HG02571 (cell line): ENCODE measurements around the gene CAPN1.
"Not testable (repeated sequence)": the region's sequence is repeated elsewhere in the genome, so short reads cannot be mapped to it uniquely, and the experiment has no call there.

Experiments
- ATAC-seq: cut with Tn5 transposase; IDR thresholded peaks from one replicate; pipeline ENCODE4 v1.9.1; 2021; ENCODE audit warnings: mild to moderate bottlenecking, moderate library complexity; ENCODE audit not compliant: unreplicated experiment

Gene CAPN1

DNA sequence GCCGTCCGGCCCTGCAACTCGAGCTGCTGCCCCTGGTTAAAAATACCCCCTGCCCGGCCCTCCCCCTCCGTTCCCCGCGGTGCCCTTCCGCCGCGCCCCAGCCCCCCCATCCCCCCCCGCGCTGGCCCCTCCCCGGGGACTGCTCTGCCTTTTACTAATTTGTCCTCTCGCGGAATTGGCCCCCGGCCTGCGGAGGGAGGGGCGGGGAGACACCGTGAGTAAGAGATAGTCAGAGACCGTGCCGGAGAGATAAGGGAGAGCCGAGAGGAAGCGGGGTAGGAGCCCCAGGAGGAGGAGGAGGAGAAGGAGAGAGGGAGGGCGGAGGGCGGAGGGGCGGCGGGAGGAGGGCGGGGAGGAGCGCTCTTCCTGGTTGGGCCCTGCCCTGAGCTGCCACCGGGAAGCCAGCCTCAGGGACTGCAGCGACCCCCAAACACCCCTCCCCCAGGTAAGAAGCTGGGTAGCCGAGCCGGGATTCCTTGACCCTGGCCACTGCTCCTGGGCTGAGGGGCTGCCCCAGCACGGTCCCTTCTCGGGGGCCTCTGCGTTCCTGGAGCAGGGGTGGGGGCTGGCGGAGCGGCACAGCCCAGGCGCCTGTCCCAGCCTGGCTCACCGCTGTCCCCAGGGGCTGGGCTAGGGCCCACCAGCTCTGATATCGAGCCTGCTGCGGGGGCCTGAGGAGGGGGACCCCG is at the start of gene CAPN1:
TSS of gene CAPN1 (plus strand) at position 360 of the 689 bp plus-strand sequence. CDS start 774 bp downstream, outside the sequence.
- peak; percentile 48 for ATAC-seq

DNA sequence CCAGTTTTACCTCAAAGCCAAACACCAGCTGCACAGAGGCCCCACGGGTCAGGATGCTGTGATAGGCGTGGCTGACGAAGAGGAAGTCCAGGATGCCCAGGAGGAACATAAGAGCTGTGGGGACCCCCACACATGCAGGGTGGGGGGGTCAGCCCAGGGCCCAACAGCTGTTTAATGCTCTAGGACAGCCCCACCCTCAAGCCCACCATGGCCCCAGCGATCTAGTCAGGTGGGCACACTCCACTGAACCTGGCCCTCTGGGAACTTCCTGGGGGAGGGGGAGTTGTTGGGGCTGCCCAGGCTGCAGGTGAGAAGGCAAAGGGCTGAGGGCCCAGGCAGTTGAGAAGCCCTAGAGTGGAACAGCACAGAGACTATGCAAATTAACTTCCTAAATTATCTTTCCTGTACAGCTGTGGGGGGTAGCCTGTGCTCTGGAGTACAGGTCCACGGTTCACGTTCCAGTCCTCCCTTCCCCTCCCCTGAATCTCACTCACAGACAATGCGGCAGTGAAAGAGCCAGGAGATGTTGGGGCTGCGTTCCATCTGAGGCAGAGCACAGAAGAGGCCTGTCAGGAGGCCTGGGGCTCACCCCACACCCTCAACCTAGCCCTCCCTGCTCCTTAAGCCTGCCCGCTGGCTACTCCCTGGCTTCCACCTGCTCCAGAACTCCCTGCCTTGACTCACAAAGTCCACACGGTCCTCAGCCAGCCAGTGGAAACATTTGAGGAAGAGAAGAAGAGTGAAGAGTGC is 49.3 kb upstream of the CAPN1 start:
- no peak for ATAC-seq

DNA sequence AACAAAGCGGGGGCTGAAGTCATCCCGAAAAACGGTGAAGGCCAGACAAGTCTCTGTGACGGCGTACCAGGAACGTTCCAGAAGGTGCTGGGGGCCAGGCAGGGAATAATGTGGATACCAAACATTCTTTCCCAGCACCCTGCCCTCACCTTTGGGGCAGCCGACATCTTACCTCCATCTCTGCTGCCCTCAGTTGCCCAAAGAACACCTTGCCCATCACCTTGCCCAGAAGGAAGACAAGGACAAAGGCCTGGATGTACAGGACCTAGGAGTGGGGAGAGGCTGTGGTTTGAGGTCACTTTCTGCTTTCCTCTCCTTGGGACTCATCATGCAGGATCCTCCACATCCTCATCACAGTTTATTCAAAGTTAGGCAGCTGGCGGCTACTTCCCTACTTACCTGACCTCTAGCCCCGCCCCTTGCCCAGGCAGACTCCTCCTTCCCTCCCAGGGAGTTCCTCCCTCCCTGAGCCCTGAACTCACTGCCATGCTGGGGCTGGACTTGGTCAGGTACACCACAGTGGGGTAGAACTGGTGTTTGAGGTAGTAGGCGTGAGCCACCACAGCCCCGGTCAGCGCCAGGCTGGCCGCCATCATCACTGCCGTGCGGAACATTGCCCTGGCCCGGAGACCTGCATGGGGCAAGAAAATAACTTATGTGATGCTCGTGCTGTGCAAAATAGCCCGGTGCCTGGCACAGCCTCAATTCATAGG is 48.6 kb upstream of the CAPN1 start:
- no peak for ATAC-seq

DNA sequence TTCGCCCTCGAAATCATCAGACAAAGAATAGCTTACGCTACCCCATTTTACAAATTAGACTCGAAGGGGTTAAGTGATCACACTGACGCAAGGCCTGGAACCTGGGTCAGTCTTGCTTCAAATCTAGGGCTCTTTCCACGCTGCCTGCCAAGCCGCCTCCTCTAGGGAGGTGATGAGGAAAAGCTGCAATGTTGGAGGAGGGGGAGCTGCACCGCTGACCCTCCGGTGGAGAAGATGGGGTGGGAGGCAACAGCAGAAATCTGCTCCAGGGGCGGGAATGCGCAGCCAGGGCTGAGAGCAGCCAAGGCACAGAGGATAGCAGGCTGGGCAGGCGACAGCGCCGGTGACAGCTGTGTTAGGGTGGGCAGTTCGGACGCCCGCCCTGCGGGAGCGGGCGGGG is 48.0 kb upstream of the CAPN1 start:
- no peak for ATAC-seq

DNA sequence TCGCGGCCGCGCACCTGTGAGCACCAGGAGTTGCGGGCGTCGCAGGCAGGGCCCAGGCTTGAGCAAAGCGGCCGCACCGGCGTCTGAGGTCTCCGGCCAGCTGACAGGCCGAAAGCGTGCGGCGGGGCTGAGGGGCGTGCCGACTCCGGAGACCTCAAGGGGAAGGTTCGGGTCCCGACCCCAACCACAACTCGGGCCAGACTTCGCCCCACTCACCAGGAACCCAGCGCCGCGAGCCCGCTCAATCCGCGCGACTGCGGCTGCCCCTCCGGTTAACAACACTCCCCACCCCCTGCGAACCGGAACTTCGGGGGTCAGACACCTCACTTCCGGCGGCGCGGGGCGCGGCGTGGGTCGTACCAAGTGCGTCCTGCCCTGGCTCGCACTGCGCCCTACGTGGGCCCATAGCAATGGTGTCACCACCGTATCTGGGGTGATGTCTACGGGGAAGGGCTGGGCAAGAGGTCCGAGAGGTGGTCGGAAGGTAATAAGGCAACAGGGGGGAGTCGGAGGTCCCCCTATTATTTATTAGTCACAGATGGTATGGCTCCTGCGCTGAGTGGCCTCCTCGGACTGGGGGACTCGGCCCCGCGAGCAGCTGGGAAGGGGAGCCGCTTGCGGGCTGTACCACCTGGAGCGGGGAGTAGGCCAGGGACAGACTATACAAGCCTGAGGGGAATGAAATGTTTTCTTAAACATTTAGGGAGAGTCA is 47.3 kb upstream of the CAPN1 start, which contains the start of gene SYVN1:
TSS of gene SYVN1 (minus strand) at position 280 of the 712 bp plus-strand sequence. CDS start 918 bp downstream, outside the sequence.
- ATAC-seq, result peak; percentile 53

DNA sequence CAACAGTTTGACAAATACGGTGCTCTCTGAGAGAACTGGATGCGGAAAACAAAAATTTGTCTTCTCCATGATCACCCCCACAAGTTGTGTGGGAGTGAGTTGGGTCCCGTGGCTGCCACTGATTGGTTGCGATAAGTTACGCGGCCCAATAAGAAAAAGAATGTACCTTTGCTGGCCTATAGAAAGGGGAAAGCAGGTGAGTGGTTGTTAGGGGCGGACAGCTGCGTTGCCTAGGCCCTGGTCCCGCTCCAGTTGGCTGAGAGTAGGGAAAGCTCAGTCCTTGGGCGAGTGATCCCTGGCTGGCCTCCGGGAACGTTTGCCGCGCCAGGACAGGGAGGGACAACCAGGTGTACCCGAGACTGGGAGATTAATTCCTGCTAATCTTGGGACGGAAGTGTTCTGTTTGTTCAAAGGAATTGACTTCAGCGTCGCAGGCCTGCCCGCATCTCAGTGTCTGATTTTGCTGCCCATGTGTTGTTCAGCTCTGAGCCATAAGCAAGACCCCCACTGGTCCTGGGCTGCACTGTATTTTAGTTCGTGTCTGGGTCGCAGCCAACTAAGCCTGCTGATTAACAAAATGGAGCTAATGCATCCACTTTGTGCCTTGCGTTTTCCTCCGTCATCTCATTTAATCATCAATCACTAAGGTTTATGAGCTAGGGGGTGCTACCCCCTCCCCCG is 46.6 kb upstream of the CAPN1 start:
- peak; percentile 68 for ATAC-seq

DNA sequence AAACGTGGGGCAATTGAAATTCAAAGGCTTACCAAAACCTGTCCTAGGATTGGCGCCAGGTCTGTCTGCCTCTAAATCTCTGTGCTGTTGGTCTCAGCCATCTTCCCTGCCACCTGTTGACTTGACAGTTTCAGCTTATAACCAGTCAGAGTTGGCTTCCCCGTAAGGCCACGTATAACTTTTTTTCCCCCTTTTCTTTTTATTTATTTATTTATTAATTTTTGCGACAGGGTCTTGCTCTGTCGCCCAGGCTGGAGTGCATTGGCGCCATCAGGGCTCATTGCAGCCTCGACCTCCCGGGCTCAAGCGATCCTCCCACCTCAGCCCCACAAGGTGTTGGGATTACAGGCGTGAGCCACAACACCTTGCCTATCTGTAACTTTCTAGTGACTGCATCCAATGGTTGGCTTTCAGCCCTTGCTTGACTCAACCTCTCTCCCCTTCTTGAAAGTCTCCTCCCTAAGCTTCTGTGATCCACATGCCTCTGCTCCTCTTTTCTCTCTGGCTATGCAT is 46.0 kb upstream of the CAPN1 start:
- no peak for ATAC-seq

DNA sequence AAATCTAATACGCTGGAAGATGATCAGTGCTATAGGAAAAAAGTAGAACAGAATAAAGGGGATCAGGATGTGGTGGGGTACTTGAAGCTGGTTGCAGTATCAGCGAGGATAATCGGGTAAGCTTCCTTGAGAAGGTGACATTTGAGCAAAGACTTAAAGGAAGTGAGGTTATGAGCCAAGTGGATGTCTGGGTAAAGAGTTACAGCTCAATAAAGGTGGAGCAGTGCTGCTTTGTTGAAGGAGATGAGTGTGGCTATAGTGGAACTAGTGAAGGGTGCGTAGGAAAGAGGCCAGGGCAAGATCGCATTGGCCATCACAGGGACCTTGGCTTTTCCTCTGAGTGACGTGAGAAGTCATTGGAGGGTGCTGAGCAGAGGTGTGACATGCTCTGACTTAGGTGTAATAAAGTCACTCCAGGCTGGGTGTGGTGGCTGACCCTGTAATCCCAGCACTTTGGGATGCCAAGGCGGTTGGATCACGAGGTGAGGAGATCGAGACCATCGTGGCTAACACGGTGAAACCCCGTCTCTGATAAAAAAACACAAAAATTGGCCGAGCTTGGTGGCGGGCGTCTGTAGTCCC is 45.1 kb upstream of the CAPN1 start:
- no peak for ATAC-seq

DNA sequence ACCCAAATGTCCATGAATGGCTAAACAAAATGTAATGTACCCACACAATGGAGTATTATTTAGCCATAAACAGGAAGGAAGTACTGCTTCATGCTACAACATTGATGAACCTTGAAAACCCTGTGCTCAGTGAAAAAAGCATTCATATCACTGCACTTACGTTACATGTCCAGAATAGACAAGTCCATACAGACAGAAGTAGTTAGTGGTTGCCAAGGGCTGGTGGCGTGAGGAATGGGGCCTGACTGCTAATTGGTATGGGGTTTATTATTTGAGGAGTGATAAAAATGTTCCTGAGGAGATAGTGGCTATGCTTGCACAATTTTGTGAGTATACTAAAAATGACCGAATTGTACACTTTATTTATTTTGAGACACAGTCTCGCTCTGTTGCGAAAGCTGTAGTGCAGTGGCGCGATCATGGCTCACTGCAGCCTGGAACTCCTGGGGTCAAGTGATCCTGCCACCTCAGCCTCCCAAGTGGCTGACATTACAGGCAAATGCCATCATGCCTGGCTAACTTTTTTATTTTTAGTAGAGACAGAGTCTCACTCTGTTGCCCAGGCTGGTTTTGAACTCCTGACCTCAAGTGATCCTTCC is 39.7 kb upstream of the CAPN1 start:
- ATAC-seq, result no peak

DNA sequence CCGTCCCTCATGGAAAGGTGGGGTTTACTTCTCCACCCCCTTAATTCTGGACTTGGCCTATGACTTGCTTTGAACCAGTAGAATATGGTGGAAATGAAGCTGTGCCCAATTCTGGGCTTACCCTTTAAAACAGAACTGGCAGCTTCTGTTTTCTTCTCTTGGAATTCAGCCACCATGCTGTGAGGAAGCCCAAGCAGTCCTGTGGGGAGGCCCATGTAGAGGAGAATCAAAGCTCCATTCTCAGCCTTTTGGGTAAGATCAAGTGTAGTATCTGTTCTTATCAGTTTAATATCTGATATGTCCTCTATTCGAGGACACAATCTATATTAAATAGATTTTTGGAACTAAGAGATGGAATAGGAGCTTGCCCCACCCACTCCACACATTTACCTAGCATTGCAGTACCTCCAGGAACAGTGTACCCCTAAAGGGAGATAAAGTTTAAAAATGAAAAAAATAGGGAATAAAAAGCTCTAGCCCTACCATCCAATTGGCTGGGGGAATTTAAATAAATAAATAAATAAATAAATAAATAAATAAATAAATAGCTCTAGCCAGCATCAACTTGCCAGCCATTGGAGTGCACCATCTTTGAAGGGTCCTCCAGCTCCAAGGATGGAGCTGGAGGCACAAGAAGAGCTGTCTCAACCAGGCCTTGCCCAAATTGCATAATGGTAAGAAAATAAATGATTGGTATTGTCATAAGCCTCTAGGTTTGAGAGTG is 34.2 kb upstream of the CAPN1 start:
- ATAC-seq, result no peak

DNA sequence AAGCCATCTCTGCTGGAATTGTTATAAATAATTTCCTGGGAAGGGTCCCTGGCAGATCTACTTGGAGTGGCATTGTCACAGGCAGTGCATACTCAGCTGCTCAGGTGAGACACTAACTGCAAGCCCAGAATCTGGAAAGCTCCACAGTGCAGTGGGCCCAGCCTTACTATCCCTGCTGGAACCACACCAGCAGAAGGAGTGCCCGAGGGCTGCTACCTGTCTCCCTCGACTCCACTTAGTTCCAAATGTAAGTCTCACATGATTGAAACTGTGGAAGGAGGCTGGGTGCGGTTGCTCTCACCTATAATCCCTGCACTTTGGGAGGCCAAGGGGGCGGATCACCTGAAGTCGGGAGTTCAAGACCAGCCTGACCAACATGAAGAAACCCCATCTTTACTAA is 33.1 kb upstream of the CAPN1 start:
- no peak for ATAC-seq

DNA sequence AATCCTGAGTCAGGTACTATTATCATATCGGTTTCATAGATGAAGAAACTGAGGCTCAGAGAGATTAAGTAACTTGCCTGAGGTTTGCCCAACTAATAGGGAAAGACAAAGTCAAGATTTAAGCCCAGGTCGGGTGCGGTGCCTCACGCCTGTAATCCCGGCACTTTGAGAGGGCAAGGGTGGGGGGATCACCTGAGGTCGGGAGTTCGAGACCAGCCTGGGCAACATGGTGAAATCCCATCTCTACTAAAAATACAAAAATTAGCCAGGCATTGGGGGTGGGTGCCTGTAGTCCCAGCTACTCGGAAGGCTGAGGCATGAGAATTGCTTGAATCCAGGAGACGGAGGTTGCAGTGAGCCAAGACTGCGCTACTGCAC is 31.6 kb upstream of the CAPN1 start:
- not testable (repeated sequence) for ATAC-seq

DNA sequence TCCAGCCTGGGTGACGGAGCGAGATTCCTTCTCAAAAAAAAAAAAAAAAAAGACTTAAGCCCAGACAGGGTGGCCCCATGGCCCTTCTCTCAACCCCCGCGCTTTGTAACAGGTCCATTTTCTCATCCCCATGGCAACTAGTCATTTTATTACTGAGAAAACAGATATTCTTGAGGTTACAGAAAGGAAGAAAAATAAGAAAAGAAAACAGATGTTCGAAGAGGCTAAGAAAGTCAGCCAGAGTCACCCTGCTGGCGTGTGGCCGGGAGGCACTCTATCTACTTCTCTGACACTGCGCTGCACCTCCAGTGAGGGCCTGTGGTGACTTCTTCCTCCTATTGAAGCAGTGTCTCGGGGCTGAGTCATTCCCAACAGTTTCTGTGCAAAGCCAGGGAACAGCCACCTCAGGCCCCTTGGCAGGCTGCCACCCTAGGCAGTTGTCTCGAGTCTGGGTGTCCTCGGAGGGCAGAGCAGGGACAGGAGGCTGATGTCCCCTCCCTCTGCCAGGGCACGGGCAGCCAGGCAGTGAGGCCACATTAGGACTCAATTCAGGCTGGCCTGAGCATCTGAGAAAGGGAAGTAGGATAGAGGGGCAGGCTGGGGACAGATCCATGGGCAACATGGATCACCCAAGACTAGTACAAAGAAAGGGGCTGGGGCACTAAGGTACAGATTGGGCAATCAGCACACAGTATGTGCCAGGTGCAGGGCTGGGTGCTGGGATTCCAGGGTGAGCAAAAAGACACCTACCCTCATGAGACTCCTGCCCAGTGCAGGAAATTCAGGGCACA is 31.0 kb upstream of the CAPN1 start:
- no peak for ATAC-seq

DNA sequence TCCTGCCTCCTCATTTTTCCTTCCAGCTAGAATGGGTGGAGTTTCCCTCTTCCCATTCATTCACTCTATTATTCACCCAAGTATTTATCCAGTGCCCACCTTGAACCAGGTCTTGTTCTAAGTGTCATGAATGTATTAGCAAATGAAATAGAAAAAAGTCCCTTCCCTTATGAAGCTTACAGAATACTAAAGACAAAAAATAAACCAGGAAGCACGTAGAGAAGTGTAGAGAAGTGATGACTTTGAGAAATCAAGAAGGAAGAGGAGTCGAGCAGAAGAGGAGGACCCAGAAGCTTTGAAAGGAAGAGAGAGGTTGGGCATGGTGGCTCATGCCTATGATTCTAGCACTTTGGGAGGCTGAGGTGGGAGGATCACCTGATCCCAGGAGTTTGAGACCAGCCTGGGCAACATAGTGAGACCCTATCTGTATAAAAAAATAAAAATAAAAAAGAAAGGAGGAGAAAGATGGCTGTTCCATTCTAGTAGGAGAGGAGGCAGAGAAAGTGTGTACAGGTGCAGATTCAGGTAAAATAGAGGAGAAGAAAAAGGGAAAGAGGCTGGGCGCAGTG is 30.3 kb upstream of the CAPN1 start:
- ATAC-seq, result no peak

DNA sequence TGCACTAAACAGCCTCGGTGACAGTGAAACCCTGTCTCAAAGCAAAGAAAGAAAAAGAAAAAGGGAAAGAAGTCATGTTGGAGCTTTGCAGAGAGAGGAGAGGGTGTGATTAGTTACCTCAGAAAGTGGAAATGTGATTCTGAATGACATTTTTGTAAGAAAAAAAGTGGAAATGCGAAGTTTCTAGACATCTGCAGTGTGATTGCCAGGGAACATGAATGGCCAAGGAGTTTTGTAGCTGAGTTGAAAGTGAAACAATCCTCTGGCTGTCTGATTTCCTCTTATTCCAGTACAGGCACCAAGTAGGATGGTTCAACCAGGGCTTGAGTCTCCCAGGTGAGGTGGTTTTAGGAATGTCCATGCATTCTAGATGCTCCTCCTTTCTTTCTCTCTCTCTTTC is 29.6 kb upstream of the CAPN1 start:
- no peak for ATAC-seq

DNA sequence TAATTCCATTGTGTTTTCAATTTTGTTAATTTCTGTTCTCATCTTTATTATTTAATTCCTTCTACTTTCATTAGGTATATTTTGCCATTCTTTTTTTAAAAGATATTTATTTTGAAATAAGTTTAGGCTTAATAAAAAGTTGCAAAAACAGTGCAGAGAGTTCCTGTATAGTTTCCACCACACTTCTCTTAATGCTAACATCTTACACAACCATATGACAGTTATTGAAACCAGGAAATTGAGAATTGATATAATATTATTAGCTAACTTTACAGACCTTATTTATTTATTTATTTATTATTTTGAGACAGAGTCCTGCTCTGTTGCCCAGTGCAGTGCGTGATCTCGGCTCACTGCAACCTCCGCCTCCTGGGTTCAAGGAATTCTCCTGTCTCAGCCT is 25.5 kb upstream of the CAPN1 start:
- no peak for ATAC-seq

DNA sequence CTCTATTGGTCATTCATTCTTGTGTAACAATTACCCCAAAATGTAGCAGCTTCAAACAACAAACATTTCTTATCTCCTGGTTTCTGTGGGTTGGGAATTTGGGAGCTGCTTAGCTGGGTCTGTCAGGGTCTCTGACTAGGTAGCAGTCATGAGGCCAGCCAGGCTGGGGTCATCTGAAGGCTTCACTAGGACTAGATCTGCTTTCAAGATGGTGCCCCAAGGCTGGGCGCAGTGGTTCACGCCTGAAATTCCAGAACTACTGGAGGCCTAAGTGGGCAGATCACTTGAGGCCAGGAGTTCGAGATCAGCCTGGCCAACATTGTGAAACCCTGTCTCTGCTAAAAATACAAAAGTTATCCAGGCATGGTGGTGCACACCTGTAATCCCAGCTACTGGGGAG is 24.8 kb upstream of the CAPN1 start:
- ATAC-seq, result no peak

DNA sequence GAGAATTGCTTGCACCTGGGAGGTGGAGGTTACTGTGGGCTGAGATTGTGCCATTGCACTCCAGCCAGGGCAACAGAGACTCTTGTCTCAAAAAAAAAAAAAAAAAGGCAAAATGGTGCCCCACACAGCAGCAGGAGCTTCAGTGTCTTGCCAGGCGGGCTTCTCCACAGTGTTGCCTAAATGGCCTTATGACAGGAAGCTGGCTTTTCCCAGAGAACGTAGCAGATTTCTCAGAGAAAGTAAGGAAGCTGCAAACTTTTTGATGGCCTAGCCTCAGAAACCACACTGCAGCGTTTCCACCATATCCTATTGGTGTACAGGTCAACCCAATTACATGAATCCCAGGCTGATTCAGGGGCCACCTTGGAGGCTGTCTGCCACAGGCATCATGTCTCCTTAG is 24.4 kb upstream of the CAPN1 start:
- ATAC-seq, result no peak
